ENCODE data around the gene EHHADH. TPM values are rescaled to one million over a fixed set of nuclear protein-coding genes. Genes with fewer than 3 reads are reported as not detected.
"Not testable (repeated sequence)": the region's sequence is repeated elsewhere in the genome, so short reads cannot be mapped to it uniquely, and the experiment has no call there.

Gene EHHADH
- polyA plus RNA-seq, 3 donors = 0.57 to 1.5 (median 1.1) TPM

- peaks cover 0 to 7% of the 10 kb centered on the region in 2 donors for H3K4me1 ChIP-seq (ENCODE audit: control insufficient read depth in 1 of 2, insufficient read depth in 2 of 2, low read length in 2 of 2)
- no peak for DNase-seq
- H3K4me2 ChIP-seq (replicated peaks; ENCODE audit: extremely low read depth, low read length, poor library complexity, severe bottlenecking) = no peak overlapping the region
- no peak overlapping the region for H2AFZ ChIP-seq (ENCODE audit: insufficient read depth, low read depth, low read length, poor library complexity, severe bottlenecking)
- WGBS (ENCODE audit: insufficient coverage) = 100% methylated on average over 3 of the region's 4 CpGs
- no peak overlapping the region for H3K27ac ChIP-seq (ENCODE audit: low read depth in 1 of 2, low read length in 2 of 2)
- peaks cover 0 to 4% (median 2%) of the 10 kb centered on the region in 3 donors for H3K27me3 Mint-ChIP-seq (ENCODE audit: low read depth in 3 of 3)
- intact Hi-C loops (cut with micrococcal nuclease) = no loop called here
- TF ChIP-seq, protein P1, sequence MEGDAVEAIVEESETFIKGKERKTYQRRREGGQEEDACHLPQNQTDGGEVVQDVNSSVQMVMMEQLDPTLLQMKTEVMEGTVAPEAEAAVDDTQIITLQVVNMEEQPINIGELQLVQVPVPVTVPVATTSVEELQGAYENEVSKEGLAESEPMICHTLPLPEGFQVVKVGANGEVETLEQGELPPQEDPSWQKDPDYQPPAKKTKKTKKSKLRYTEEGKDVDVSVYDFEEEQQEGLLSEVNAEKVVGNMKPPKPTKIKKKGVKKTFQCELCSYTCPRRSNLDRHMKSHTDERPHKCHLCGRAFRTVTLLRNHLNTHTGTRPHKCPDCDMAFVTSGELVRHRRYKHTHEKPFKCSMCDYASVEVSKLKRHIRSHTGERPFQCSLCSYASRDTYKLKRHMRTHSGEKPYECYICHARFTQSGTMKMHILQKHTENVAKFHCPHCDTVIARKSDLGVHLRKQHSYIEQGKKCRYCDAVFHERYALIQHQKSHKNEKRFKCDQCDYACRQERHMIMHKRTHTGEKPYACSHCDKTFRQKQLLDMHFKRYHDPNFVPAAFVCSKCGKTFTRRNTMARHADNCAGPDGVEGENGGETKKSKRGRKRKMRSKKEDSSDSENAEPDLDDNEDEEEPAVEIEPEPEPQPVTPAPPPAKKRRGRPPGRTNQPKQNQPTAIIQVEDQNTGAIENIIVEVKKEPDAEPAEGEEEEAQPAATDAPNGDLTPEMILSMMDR (IDR thresholded peaks at IDR 0.05) = no peak
- H3K4me3 ChIP-seq (replicated peaks in 1 of 3; ENCODE audit: low read depth in 2 of 3, low read length in 3 of 3) = no peak overlapping the region
- H3K79me2 ChIP-seq (ENCODE audit: insufficient read depth, low read length) = no peaks in the 10 kb centered on the region
- no peak overlapping the region for H3K4me3 Mint-ChIP-seq
- H3K4me1 Mint-ChIP-seq = peaks cover 10% of the 10 kb centered on the region
- H3K27ac Mint-ChIP-seq = no peak overlapping the region
- H3K36me3 Mint-ChIP-seq = peaks cover 0 to 2% of the 10 kb centered on the region in 2 donors
- H3K27me3 ChIP-seq (ENCODE audit: control insufficient read depth in 2 of 2, insufficient read depth in 2 of 2, low read length in 2 of 2) = no peaks in the 10 kb centered on the region
- H3K9ac ChIP-seq (ENCODE audit: insufficient read depth, low read length, poor library complexity, severe bottlenecking) = no peak overlapping the region
- peaks cover 0 to 9% of the 10 kb centered on the region in 2 donors for H3K9me3 ChIP-seq (replicated peaks in 1 of 2; ENCODE audit: control insufficient read depth in 1 of 2, insufficient read depth in 1 of 2, low read length in 2 of 2)
- H3K9me3 Mint-ChIP-seq = peaks cover 9 to 25% (median 21%) of the 10 kb centered on the region in 7 donors
- no peaks in the 10 kb centered on the region for H4K20me1 ChIP-seq (ENCODE audit: insufficient read depth, low read length)
- H3K36me3 ChIP-seq (replicated peaks in 1 of 2; ENCODE audit: control insufficient read depth in 1 of 2, insufficient read depth in 2 of 2, low read length in 2 of 2) = no peaks in the 10 kb centered on the region
These were observed 950 bp upstream of the EHHADH start for GRCh38 chr3:185254799-185255198.

GRCh38 chr3:185253133-185253532, 716 bp downstream of the EHHADH start:
- intact Hi-C loops (cut with micrococcal nuclease); H3K9me3 ChIP-seq (replicated peaks in 1 of 2; ENCODE audit: control insufficient read depth in 1 of 2, insufficient read depth in 1 of 2, low read length in 2 of 2); H3K36me3 ChIP-seq (replicated peaks in 1 of 2; ENCODE audit: control insufficient read depth in 1 of 2, insufficient read depth in 2 of 2, low read length in 2 of 2); H3K27ac ChIP-seq (ENCODE audit: low read depth in 1 of 2, low read length in 2 of 2); H3K27me3 ChIP-seq (ENCODE audit: control insufficient read depth in 2 of 2, insufficient read depth in 2 of 2, low read length in 2 of 2); H3K27me3 Mint-ChIP-seq (ENCODE audit: low read depth in 3 of 3); H4K20me1 ChIP-seq (ENCODE audit: insufficient read depth, low read length); H3K79me2 ChIP-seq (ENCODE audit: insufficient read depth, low read length); H2AFZ ChIP-seq (ENCODE audit: insufficient read depth, low read depth, low read length, poor library complexity, severe bottlenecking); DNase-seq; H3K4me1 ChIP-seq (ENCODE audit: control insufficient read depth in 1 of 2, insufficient read depth in 2 of 2, low read length in 2 of 2); H3K36me3 Mint-ChIP-seq; H3K4me3 Mint-ChIP-seq; H3K9ac ChIP-seq (ENCODE audit: insufficient read depth, low read length, poor library complexity, severe bottlenecking): not testable (repeated sequence)
- Mint-ChIP-seq H3K9me3 (peaks cover 4 to 19% (median 14%) of the 10 kb centered on the region in 7 donors), H3K4me1 (peaks cover 10% of the 10 kb centered on the region), H3K27ac (peak overlapping the region in 1 of 7 donors; percentile 60)
- 100% methylated on average over 1 of the region's 4 CpGs for WGBS (ENCODE audit: insufficient coverage)
- peak overlapping the region in 2 of 3 experiments; percentile 70 to 86 for H3K4me3 ChIP-seq (replicated peaks in 1 of 3; ENCODE audit: low read depth in 2 of 3, low read length in 3 of 3)
- peak overlapping the region; percentile 71 for H3K4me2 ChIP-seq (replicated peaks; ENCODE audit: extremely low read depth, low read length, poor library complexity, severe bottlenecking)

Measured in CD14-positive monocyte (primary cell).